ENCODE measurements around the gene FABP3. TPM values are rescaled to one million over a fixed set of nuclear protein-coding genes. Genes with fewer than 3 reads are reported as not detected.
A peak's percentile ranks its signal among the peaks of the same experiment; 100 is the strongest.

Gene FABP3
- total and polyA plus RNA-seq, 10 of the 15 experiments (the other 5 are each of a cell fraction or from before 2014, with no cell fraction given), result 0.36 to 1.2 (median 0.67) TPM; not detected in 2

GRCh38 chr1:31397360-31398095 lies 24.7 kb upstream of the FABP3 start:
- Histone ChIP-seq H3K9me3 (replicated peaks; ENCODE audit: control insufficient read depth, insufficient read depth, low read length) (no peaks in the 10 kb centered on the region), H4K20me1 (ENCODE audit: control insufficient read depth, insufficient read depth) (no peaks in the 10 kb centered on the region), H3K27me3 (replicated peaks in 1 of 2; ENCODE audit: control insufficient read depth in 2 of 2, insufficient read depth in 2 of 2, low read length in 1 of 2) (no peaks in the 10 kb centered on the region; a peak in 1 of 4 replicates), H3K79me2 (ENCODE audit: control insufficient read depth, insufficient read depth, low read length) (no peaks in the 10 kb centered on the region), H3K27ac (ENCODE audit: control insufficient read depth, insufficient read depth) (no peak overlapping the region), H3K9ac (ENCODE audit: control insufficient read depth, insufficient read depth, low read length) (no peak overlapping the region), H3K4me1 (ENCODE audit: control insufficient read depth, insufficient read depth, low read length) (peaks cover 2% of the 10 kb centered on the region), H3K4me2 (ENCODE audit: control insufficient read depth, insufficient read depth) (no peak overlapping the region), H3K36me3 (ENCODE audit: control insufficient read depth in 2 of 2, insufficient read depth in 2 of 2, low read length in 1 of 2) (no peaks in the 10 kb centered on the region), H2AFZ (ENCODE audit: control insufficient read depth, low read depth, low read length) (no peak overlapping the region), H3K4me3 (no peak overlapping the region)
- no peak for FAIRE-seq
- ATAC-seq, result no peak
- WGBS (ENCODE audit: insufficient coverage, insufficient replicate concordance, low lambda C conversion rate, missing lambda C conversion rate), result 26% methylated on average over 4 of the region's 4 CpGs
- no peak for DNase-seq (ENCODE audit: low read depth, low spot score)
- BruUV-seq (replicated peaks), result no TSS peak
- intact Hi-C loops (cut with micrococcal nuclease; ENCODE audit: unreplicated experiment), result no loop called here
- ChIA-PET SMC1A (ENCODE audit: uncharacterized antibody, unreplicated experiment) (interaction anchor here (0.8 to 11.5 kb wide), 6 partner anchors 22 to 199 kb away, joined by 3 to 132 read pairs (median 4); no protein-coding TSS in a partner anchor), POLR2A (interaction anchor here (0.5 to 1.1 kb wide), 2 partner anchors 152 to 291 kb away, joined by 5 read pairs; no protein-coding TSS in a partner anchor), CTCF (interaction anchor here (0.8 to 6.3 kb wide), 11 partner anchors 14 to 200 kb away, joined by 3 to 204 read pairs (median 6); partner anchors contain the start of genes FABP3, SERINC2, SNRNP40 and ZCCHC17), RAD21 (ENCODE audit: unreplicated experiment) (interaction anchor here (0.8 to 5.1 kb wide), 2 partner anchors 24 to 151 kb away, joined by 4 to 99 read pairs; no protein-coding TSS in a partner anchor)
- TF ChIP-seq HDGF (IDR thresholded peaks at IDR 0.05), result no peak
- in situ Hi-C loops (cut with MboI), result no loop called here

DNA sequence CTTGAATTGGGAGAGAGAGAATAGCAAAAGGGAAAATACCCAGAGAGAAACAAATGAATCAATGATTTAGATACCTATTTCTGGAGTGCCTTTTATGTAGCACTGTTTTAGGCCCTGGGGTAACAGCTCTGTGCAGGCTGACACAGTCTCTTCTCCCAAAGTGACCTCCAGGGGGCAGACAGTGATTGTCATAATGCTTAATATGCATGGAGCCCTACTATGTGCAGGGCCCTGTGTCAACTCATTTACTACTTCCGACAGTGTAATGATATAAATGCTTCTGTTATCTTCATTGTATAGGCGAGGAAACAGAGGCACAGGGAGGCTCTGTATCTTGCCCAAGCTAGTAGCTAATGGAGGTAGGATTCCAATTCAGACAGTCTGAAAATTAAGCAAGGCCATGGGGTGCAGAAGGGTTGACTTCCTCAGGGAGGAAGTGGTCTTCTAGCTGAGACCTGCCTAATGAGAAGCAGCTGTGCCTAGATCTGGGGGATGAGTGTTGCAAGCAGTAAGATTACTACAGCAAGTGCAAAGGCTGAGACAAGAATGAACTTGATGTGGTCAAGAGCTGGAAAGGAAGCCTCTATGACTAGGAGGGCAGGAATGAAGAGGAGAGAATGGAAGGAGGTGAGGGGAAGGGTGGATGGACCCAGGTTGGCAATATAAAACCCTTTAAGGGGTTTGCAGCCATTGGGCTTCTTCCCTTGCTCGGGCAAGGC lies 23.9 kb upstream of the FABP3 start:
- H3K9ac ChIP-seq (ENCODE audit: control insufficient read depth, insufficient read depth, low read length), result no peak overlapping the region
- H3K4me1 ChIP-seq (ENCODE audit: control insufficient read depth, insufficient read depth, low read length), result peaks cover 2% of the 10 kb centered on the region
- H3K4me3 ChIP-seq, result no peak overlapping the region
- no peaks in the 10 kb centered on the region for H4K20me1 ChIP-seq (ENCODE audit: control insufficient read depth, insufficient read depth)
- DNase-seq (ENCODE audit: low read depth, low spot score), result no peak
- SMC1A ChIA-PET (ENCODE audit: uncharacterized antibody, unreplicated experiment), result interaction anchor here (0.6 to 11.5 kb wide), 8 partner anchors 23 to 200 kb away, joined by 3 to 132 read pairs (median 4); no protein-coding TSS in a partner anchor
- peak; percentile 27 for FAIRE-seq
- no peaks in the 10 kb centered on the region for H3K36me3 ChIP-seq (ENCODE audit: control insufficient read depth in 2 of 2, insufficient read depth in 2 of 2, low read length in 1 of 2)
- POLR2A ChIA-PET, result interaction anchor here (0.5 to 1.8 kb wide), 3 partner anchors 25 to 291 kb away, joined by 5 to 6 read pairs (median 5); no protein-coding TSS in a partner anchor
- BruUV-seq (replicated peaks), result no TSS peak
- intact Hi-C loops (cut with micrococcal nuclease; ENCODE audit: unreplicated experiment), result no loop called here
- in situ Hi-C loops (cut with MboI), result no loop called here
- H3K27me3 ChIP-seq (replicated peaks in 1 of 2; ENCODE audit: control insufficient read depth in 2 of 2, insufficient read depth in 2 of 2, low read length in 1 of 2), result no peaks in the 10 kb centered on the region; a peak in 1 of 4 replicates
- RAD21 ChIA-PET (ENCODE audit: unreplicated experiment), result interaction anchor here (0.6 to 5.1 kb wide), 6 partner anchors 25 to 392 kb away, joined by 3 to 99 read pairs (median 3); no protein-coding TSS in a partner anchor
- CTCF ChIA-PET, result interaction anchor here (0.7 to 6.3 kb wide), 16 partner anchors 13 to 348 kb away, joined by 3 to 204 read pairs (median 4); partner anchors contain the start of genes FABP3, SERINC2, SNRNP40 and ZCCHC17
- H3K4me2 ChIP-seq (ENCODE audit: control insufficient read depth, insufficient read depth), result no peak overlapping the region
- no peaks in the 10 kb centered on the region for H3K9me3 ChIP-seq (replicated peaks; ENCODE audit: control insufficient read depth, insufficient read depth, low read length)
- ATAC-seq, result no peak
- no peaks in the 10 kb centered on the region for H3K79me2 ChIP-seq (ENCODE audit: control insufficient read depth, insufficient read depth, low read length)
- H3K27ac ChIP-seq (ENCODE audit: control insufficient read depth, insufficient read depth), result no peak overlapping the region
- H2AFZ ChIP-seq (ENCODE audit: control insufficient read depth, low read depth, low read length), result no peak overlapping the region
- 69% methylated on average over 3 of the region's 3 CpGs for WGBS (ENCODE audit: insufficient coverage, insufficient replicate concordance, low lambda C conversion rate, missing lambda C conversion rate)
- TF ChIP-seq, protein P1, sequence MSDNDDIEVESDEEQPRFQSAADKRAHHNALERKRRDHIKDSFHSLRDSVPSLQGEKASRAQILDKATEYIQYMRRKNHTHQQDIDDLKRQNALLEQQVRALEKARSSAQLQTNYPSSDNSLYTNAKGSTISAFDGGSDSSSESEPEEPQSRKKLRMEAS (IDR thresholded peaks at IDR 0.05; ENCODE audit: low read depth, low read length), result no peak
- TF ChIP-seq ZNF217 (IDR thresholded peaks at IDR 0.05), result 0 out of 2 replicates have a peak, but pooled peaks have one; percentile 55
- TF ChIP-seq RAD21 (IDR thresholded peaks at IDR 0.05; ENCODE audit: insufficient read depth, low read depth, low read length), result peak; percentile 27; the same call in 1 of the 2 replicates
- no peak for TF ChIP-seq NFXL1 (IDR thresholded peaks at IDR 0.05; ENCODE audit: borderline replicate concordance)
- no peak for TF ChIP-seq HSF1 (IDR thresholded peaks at IDR 0.05; ENCODE audit: low read depth, low read length)
- no peak for TF ChIP-seq TCF3 (IDR thresholded peaks at IDR 0.05; ENCODE audit: borderline replicate concordance, insufficient read depth, low read depth, low read length)
- no peak for TF ChIP-seq LARP7 (IDR thresholded peaks at IDR 0.05)

Measured in GM12878 (cell line).